Smooth muscle cell (in vitro differentiated cells): Measurements from ENCODE around the gene PRG3. TPM values are rescaled to one million over a fixed set of nuclear protein-coding genes. Genes with fewer than 3 reads are reported as not detected.

Source experiments
- DNase-seq: peaks from one replicate; lab custom pipeline; 2025; ENCODE audit not compliant: unreplicated experiment; lab: John Stamatoyannopoulos, UW
- H2AFZ ChIP-seq: fragments of 200-600 bp; sonication (generic); 2 replicates; pipeline ENCODE4 v1.6.0; 2016; ENCODE audit warnings: antibody characterized with exemption, low read depth, mild to moderate bottlenecking
- H3F3A ChIP-seq: fragments of 200-600 bp; sonication (generic); 2 replicates; pipeline ENCODE4 v1.6.0; 2017; ENCODE audit warnings: antibody characterized with exemption, low read depth
- H3K27ac ChIP-seq: fragments of 200-600 bp; sonication (generic); 2 replicates; pipeline ENCODE4 v1.5.1; 2016; ENCODE audit warnings: low read depth, mild to moderate bottlenecking
- H3K27me3 ChIP-seq: fragments of 200-600 bp; sonication (generic); 2 replicates; pipeline ENCODE4 v1.6.1; 2016; ENCODE audit warnings: low read depth, mild to moderate bottlenecking
- H3K36me3 ChIP-seq: fragments of 200-600 bp; sonication (generic); 2 replicates; pipeline ENCODE4 v1.5.1; 2016; ENCODE audit warnings: low read depth
- H3K4me1 ChIP-seq: fragments of 200-600 bp; sonication (generic); 2 replicates; pipeline ENCODE4 v1.5.1; 2016; ENCODE audit warnings: low read depth
- H3K4me2 ChIP-seq: fragments of 200-600 bp; sonication (generic); 2 replicates; pipeline ENCODE4 v1.6.0; 2016; ENCODE audit warnings: mild to moderate bottlenecking
- H3K4me3 ChIP-seq: fragments of 200-600 bp; sonication (generic); 2 replicates; pipeline ENCODE4 v1.5.1; 2016; ENCODE audit warnings: mild to moderate bottlenecking
- H3K79me2 ChIP-seq: fragments of 200-600 bp; sonication (generic); 2 replicates; pipeline ENCODE4 v1.6.0; 2016; ENCODE audit warnings: low read depth, mild to moderate bottlenecking
- H3K9ac ChIP-seq: fragments of 200-600 bp; sonication (generic); 2 replicates; pipeline ENCODE4 v1.6.0; 2016; ENCODE audit warnings: low read depth
- H3K9me3 ChIP-seq: fragments of 200-600 bp; sonication (generic); replicated peaks from 2 replicates; pipeline ENCODE4 v1.5.1; 2016; ENCODE audit warnings: low read depth
- H4K20me1 ChIP-seq: fragments of 200-600 bp; sonication (generic); 2 replicates; pipeline ENCODE4 v1.6.0; 2016; ENCODE audit warnings: low read depth
- WGBS: methylation state at CpG from one replicate; pipeline ENCODE4 v1.1.7; 2016; ENCODE audit warnings: low lambda C conversion rate; 5-methylcytosine and 5-hydroxymethylcytosine counted together
- polyA plus RNA-seq: library from polyadenylated mRNA; unstranded; fragments of >200 nt; fragmentation: Nextera tagmentation; extraction: Ambion mirVana; gene quantifications from 2 replicates; pipeline ENCODE4 v1.2.1, GENCODE V29; 2016
- total RNA-seq: library from RNA; depleted of rRNA; stranded (reverse); fragments of >200 nt; gene quantifications from 2 replicates; pipeline ENCODE4 v1.2.3, GENCODE V29; 2014
- TF ChIP-seq, protein P1 (sequence below): fragments of 200-600 bp; sonication (generic); IDR thresholded peaks from 2 replicates; pipeline ENCODE4 v1.5.1; 2017; ENCODE audit warnings: borderline replicate concordance, mild to moderate bottlenecking, antibody characterized with exemption; ENCODE audit not compliant: insufficient read depth, poor library complexity, severe bottlenecking

PRG3 gene
- total and polyA plus RNA-seq, 2 experiments from 2014 or later = not detected

DNA sequence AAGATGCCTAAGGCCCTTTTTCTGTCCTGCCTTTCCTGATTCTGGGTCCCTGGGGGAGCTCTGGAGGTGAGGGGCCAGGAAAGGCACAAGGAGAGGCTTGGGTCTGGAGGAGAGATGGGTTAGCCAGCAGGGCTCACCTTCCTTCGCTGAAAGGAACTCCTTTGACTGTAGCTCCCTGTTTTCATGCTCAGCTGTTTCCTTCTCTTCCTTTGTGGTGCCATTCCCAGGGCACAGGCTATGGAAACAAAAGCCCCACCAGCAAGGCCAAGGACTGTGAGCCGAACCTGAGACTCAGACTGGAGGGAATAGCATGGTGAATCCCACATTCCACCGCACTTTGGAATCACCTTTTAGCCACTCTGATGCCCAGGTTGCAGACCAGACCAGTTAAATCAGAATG lies 35.5 kb upstream of the PRG3 start:
- H3K79me2 ChIP-seq = no peaks in the 10 kb centered on the region
- no peak overlapping the region for H3K9ac ChIP-seq
- no peak overlapping the region for H3K27ac ChIP-seq
- no peaks in the 10 kb centered on the region for H3K9me3 ChIP-seq
- no peaks in the 10 kb centered on the region for H3K36me3 ChIP-seq
- no peaks in the 10 kb centered on the region for H4K20me1 ChIP-seq
- no peak for DNase-seq
- no peak overlapping the region for H3K4me2 ChIP-seq
- TF ChIP-seq, protein P1, sequence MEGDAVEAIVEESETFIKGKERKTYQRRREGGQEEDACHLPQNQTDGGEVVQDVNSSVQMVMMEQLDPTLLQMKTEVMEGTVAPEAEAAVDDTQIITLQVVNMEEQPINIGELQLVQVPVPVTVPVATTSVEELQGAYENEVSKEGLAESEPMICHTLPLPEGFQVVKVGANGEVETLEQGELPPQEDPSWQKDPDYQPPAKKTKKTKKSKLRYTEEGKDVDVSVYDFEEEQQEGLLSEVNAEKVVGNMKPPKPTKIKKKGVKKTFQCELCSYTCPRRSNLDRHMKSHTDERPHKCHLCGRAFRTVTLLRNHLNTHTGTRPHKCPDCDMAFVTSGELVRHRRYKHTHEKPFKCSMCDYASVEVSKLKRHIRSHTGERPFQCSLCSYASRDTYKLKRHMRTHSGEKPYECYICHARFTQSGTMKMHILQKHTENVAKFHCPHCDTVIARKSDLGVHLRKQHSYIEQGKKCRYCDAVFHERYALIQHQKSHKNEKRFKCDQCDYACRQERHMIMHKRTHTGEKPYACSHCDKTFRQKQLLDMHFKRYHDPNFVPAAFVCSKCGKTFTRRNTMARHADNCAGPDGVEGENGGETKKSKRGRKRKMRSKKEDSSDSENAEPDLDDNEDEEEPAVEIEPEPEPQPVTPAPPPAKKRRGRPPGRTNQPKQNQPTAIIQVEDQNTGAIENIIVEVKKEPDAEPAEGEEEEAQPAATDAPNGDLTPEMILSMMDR = no peak
- no peaks in the 10 kb centered on the region for H3K27me3 ChIP-seq
- WGBS = 97% methylated on average over 3 of the region's 3 CpGs
- no peaks in the 10 kb centered on the region for H3K4me1 ChIP-seq
- H2AFZ ChIP-seq = no peak overlapping the region
- H3K4me3 ChIP-seq = no peak overlapping the region
- H3F3A ChIP-seq = no peaks in the 10 kb centered on the region

DNA sequence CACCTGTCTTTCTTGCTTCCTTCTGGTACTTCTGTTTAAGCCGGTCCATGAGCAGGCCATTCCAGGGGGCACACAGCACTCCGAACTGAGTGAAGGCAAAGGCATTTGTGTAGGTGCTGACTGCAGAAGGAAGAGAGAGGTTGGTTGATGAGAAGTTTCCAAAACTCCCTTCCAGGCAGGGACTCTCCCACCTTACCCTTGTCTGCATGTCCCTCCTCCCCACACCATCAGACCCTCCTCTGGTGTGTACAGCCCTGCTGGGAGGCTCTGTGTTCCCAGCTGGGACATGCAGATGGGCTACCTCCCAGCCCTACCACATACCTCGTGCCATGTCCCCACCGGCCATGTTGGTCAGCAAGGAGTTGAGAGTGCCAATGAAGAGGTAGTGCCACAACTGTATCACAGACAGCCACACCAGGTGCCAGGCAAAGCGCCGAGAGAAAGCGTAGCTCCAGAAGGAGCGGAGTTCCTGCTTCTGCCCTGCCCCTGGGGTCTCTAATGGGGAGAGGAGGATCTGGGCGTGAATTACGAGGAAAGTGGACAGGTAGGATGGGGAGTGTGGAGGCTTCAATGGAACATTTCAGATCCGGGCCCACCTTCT lies 33.8 kb upstream of the PRG3 start:
- H2AFZ ChIP-seq = no peak overlapping the region
- no peak overlapping the region for H3K4me3 ChIP-seq
- H3K36me3 ChIP-seq = no peaks in the 10 kb centered on the region
- no peaks in the 10 kb centered on the region for H3K4me1 ChIP-seq
- no peak overlapping the region for H3K9ac ChIP-seq
- no peaks in the 10 kb centered on the region for H3F3A ChIP-seq
- H3K9me3 ChIP-seq = no peaks in the 10 kb centered on the region
- TF ChIP-seq, protein P1 = no peak
- no peaks in the 10 kb centered on the region for H4K20me1 ChIP-seq
- no peak for DNase-seq
- H3K27me3 ChIP-seq = no peaks in the 10 kb centered on the region
- H3K4me2 ChIP-seq = no peak overlapping the region
- 94% methylated on average over 11 of the region's 11 CpGs for WGBS
- H3K79me2 ChIP-seq = no peaks in the 10 kb centered on the region
- H3K27ac ChIP-seq = no peak overlapping the region

- no peak overlapping the region for H3K9ac ChIP-seq
- no peaks in the 10 kb centered on the region for H4K20me1 ChIP-seq
- no peaks in the 10 kb centered on the region for H3K4me1 ChIP-seq
- H3F3A ChIP-seq = no peaks in the 10 kb centered on the region
- no peaks in the 10 kb centered on the region for H3K27me3 ChIP-seq
- H3K4me3 ChIP-seq = no peak overlapping the region
- H3K79me2 ChIP-seq = no peaks in the 10 kb centered on the region
- DNase-seq = no peak
- H3K4me2 ChIP-seq = no peak overlapping the region
- no peaks in the 10 kb centered on the region for H3K9me3 ChIP-seq
- no peak overlapping the region for H2AFZ ChIP-seq
- no peak overlapping the region for H3K27ac ChIP-seq
- WGBS = 91% methylated on average over 4 of the region's 4 CpGs
- TF ChIP-seq, protein P1 = no peak
- no peaks in the 10 kb centered on the region for H3K36me3 ChIP-seq
Measured at GRCh38 chr11:57413681-57414080, 32.7 kb upstream of the PRG3 start.

- H3F3A ChIP-seq = no peaks in the 10 kb centered on the region
- TF ChIP-seq, protein P1 = no peak
- H3K27me3 ChIP-seq = no peaks in the 10 kb centered on the region
- H3K9me3 ChIP-seq = no peaks in the 10 kb centered on the region
- no peak for DNase-seq
- no peak overlapping the region for H3K4me3 ChIP-seq
- H3K27ac ChIP-seq = no peak overlapping the region
- H4K20me1 ChIP-seq = no peaks in the 10 kb centered on the region
- no peaks in the 10 kb centered on the region for H3K79me2 ChIP-seq
- no peak overlapping the region for H2AFZ ChIP-seq
- H3K4me2 ChIP-seq = no peak overlapping the region
- no peak overlapping the region for H3K9ac ChIP-seq
- no peaks in the 10 kb centered on the region for H3K36me3 ChIP-seq
- no peaks in the 10 kb centered on the region for H3K4me1 ChIP-seq
Measured at GRCh38 chr11:57410287-57410686, 29.3 kb upstream of the PRG3 start.
